HepG2 (cell line): Measurements from ENCODE around the gene CCND1. TPM values are rescaled to one million over a fixed set of nuclear protein-coding genes. Genes with fewer than 3 reads are reported as not detected.

ENCODE experiments used
- ATAC-seq: fragments of 200-7000 bp; cut with Tn5 transposase; 3 replicates; pipeline ENCODE4 v1.9.1; 2020; ENCODE audit warnings: mild to moderate bottlenecking, moderate library complexity
- BruUV-seq: library from RNA; stranded (reverse); fragments of 400-500 nt; replicated peaks from 2 replicates; lab custom pipeline; 2021; lab: Mats Ljungman, UMichigan
- CTCF ChIA-PET: fragments of 300-600 bp; formaldehyde crosslinking; extraction: SDS; loops from one replicate; lab custom pipeline; 2021; ENCODE audit warnings: low total read pairs, inconsistent platforms, low intra/inter-chr PET ratio; lab: Yijun Ruan, JAX
- POLR2A ChIA-PET: fragments of 350-600 bp; sonication (Branson Sonifier 250); formaldehyde crosslinking; loops from one replicate; lab custom pipeline; 2020; ENCODE audit warnings: antibody characterized with exemption, inconsistent platforms; lab: Yijun Ruan, JAX
- DNase-seq: peaks from one replicate; pipeline ENCODE4 v3.0.0-alpha.2; 2015; ENCODE audit warnings: low spot score
- FAIRE-seq: peaks from 3 replicates; lab custom pipeline; 2011; peaks lifted over from hg19 to GRCh38; lab: Jason Lieb, UNC
- H2AFZ ChIP-seq: one replicate; pipeline ENCODE4 v1.6.1; 2011; ENCODE audit warnings: low read length, inconsistent platforms
- H3K27ac ChIP-seq: fragments of 300-600 bp; 3 replicates; pipeline ENCODE4 v1.8.0; 2011; ENCODE audit warnings: mixed run types, mild to moderate bottlenecking, mixed read lengths, low read length, inconsistent platforms; ENCODE audit not compliant: insufficient read depth; ENCODE audit errors: extremely low read length
- H3K27me3 ChIP-seq, 2 experiments: fragments of 200-600 bp in 1 of 2; 2 replicates in 1 of 2; 3 replicates in 1 of 2; pipeline versions ENCODE4 v1.6.0 to v1.8.0; 2011; ENCODE audit warnings: low read length in 2 of 2, mild to moderate bottlenecking in 2 of 2, moderate library complexity in 2 of 2, inconsistent platforms in 1 of 2; ENCODE audit not compliant: insufficient read depth in 2 of 2, control insufficient read depth in 1 of 2
- H3K36me3 ChIP-seq, 2 experiments: fragments of 200-600 bp in 1 of 2; replicated peaks in 1 of 2; 2 replicates in 1 of 2; 3 replicates in 1 of 2; pipeline versions ENCODE4 v1.5.1 to v1.8.0; 2011; ENCODE audit warnings: low read length in 2 of 2, inconsistent platforms in 1 of 2; ENCODE audit not compliant: insufficient read depth in 2 of 2, control insufficient read depth in 1 of 2
- H3K4me1 ChIP-seq: 2 replicates; pipeline ENCODE4 v1.5.1; 2012; ENCODE audit warnings: low read length, inconsistent platforms; ENCODE audit not compliant: insufficient read depth
- H3K4me2 ChIP-seq: 2 replicates; pipeline ENCODE4 v1.6.0; 2011; ENCODE audit warnings: low read depth, low read length, inconsistent platforms
- H3K4me3 ChIP-seq, 3 experiments: fragments of 200-600 bp in 1 of 3; sonication (generic), shearing (Covaris generic) in 1 of 3; replicated peaks in 1 of 3; 2 replicates each; pipeline ENCODE4 v1.5.1; 2011 to 2016; ENCODE audit warnings: low read length in 3 of 3, inconsistent platforms in 2 of 3, low read depth in 2 of 3, mild to moderate bottlenecking in 2 of 3, control low read depth in 1 of 3, mixed read lengths in 1 of 3; ENCODE audit not compliant: insufficient read depth in 1 of 3
- H3K79me2 ChIP-seq: one replicate; pipeline ENCODE4 v1.6.1; 2011; ENCODE audit warnings: low read length, inconsistent platforms; ENCODE audit not compliant: insufficient read depth
- H3K9ac ChIP-seq: 2 replicates; pipeline ENCODE4 v1.6.0; 2011; ENCODE audit warnings: mild to moderate bottlenecking, low read depth, low read length, inconsistent platforms; ENCODE audit not compliant: insufficient read depth
- H3K9me3 ChIP-seq: 2 replicates; pipeline ENCODE4 v1.5.1; 2012; ENCODE audit warnings: mild to moderate bottlenecking, low read length
- H4K20me1 ChIP-seq: 2 replicates; pipeline ENCODE4 v1.6.0; 2011; ENCODE audit warnings: inconsistent platforms, mild to moderate bottlenecking, low read length, moderate library complexity; ENCODE audit not compliant: insufficient read depth
- HOXA7 ChIP-seq: sonication (generic); formaldehyde crosslinking; IDR thresholded peaks from 2 replicates; pipeline ENCODE4 v1.8.1; 2022; ENCODE audit warnings: mild to moderate bottlenecking, missing genetic modification reagents, moderate library complexity
- KDM1A ChIP-seq: IDR thresholded peaks from 2 replicates; pipeline ENCODE4 v1.6.1; 2016; ENCODE audit warnings: missing compliant biosample characterization
- KLF15 ChIP-seq: sonication (generic); formaldehyde crosslinking; IDR thresholded peaks from 2 replicates; pipeline ENCODE4 v1.8.1; 2023; ENCODE audit warnings: borderline replicate concordance, mild to moderate bottlenecking, inconsistent platforms, missing genetic modification reagents, mixed read lengths
- SPEN ChIP-seq: sonication (generic); formaldehyde crosslinking; IDR thresholded peaks from 2 replicates; pipeline ENCODE4 v1.5.1; 2020; ENCODE audit warnings: low read depth, mild to moderate bottlenecking, missing genetic modification reagents
- SRSF4 ChIP-seq: fragments of 200-400 bp; formaldehyde crosslinking; IDR thresholded peaks from one replicate; pipeline ENCODE4 v1.6.1; 2018; ENCODE audit warnings: mild to moderate bottlenecking, low read depth, low read length, moderate library complexity; ENCODE audit not compliant: poor library complexity, severe bottlenecking
- ZNF343 ChIP-seq: sonication (generic); formaldehyde crosslinking; IDR thresholded peaks from 2 replicates; pipeline ENCODE4 v1.4.0; 2020; ENCODE audit warnings: mild to moderate bottlenecking, missing genetic modification reagents
- ZNF563 ChIP-seq: sonication (generic); formaldehyde crosslinking; IDR thresholded peaks from 2 replicates; pipeline ENCODE4 v1.8.0; 2022; ENCODE audit warnings: mild to moderate bottlenecking, moderate library complexity, missing genetic modification reagents
- WGBS: methylation state at CpG from one replicate; pipeline ENCODE4 v1.1.6; 2017; ENCODE audit warnings: low lambda C conversion rate; 5-methylcytosine and 5-hydroxymethylcytosine counted together
- in situ Hi-C: cut with HindIII; loops from 2 replicates; pipeline ENCODE4 v1.10.0; 2017; ENCODE audit warnings: low pct_unique_long_range_greater_than_20kb; ENCODE audit not compliant: extremely low pct_ligation_motif_present
- intact Hi-C: fragments of 100-400 bp; cut with micrococcal nuclease; formaldehyde crosslinking; loops from one replicate; pipeline ENCODE4 v1.10.0; 2022; ENCODE audit not compliant: unreplicated experiment
- polyA plus RNA-seq, 8 experiments: library from polyadenylated mRNA; depleted of rRNA in 3 of 8; stranded (reverse) in 7 of 8; unstranded in 1 of 8; fragments of >200 nt; fragmentation: Illumina TruSeq in 4 of 8; extraction: Trizol in 4 of 8; gene quantifications; 2 replicates each; pipeline versions ENCODE4 v1.2.1 to v1.2.3, GENCODE V29; 2011 to 2016; ENCODE audit warnings: low read depth in 4 of 8, missing spikeins in 1 of 8, mixed read lengths in 1 of 8; ENCODE audit not compliant: insufficient read depth in 1 of 8
- total RNA-seq, 5 experiments: library from RNA; depleted of rRNA; stranded (reverse); fragments of >200 nt; fragmentation: Illumina TruSeq; extraction: Trizol; gene quantifications; 2 replicates each; pipeline ENCODE4 v1.2.3, GENCODE V29; 2016; ENCODE audit warnings: low read depth in 1 of 5
- TF ChIP-seq, protein P1 (sequence below): sonication (generic); formaldehyde crosslinking; IDR thresholded peaks from 2 replicates; pipeline ENCODE4 v1.5.1; 2020; ENCODE audit warnings: mild to moderate bottlenecking, missing genetic modification reagents, moderate library complexity
- TF ChIP-seq, protein P2 (sequence below): sonication (generic); formaldehyde crosslinking; IDR thresholded peaks from 2 replicates; pipeline ENCODE4 v1.5.0; 2020; ENCODE audit warnings: missing genetic modification reagents, mild to moderate bottlenecking, borderline replicate concordance
- TF ChIP-seq, protein P3 (sequence below): conservative IDR thresholded peaks from 2 replicates; pipeline ENCODE4 v1.6.1; 2018; ENCODE audit warnings: missing genetic modification reagents
- TF ChIP-seq, protein P4 (sequence below): sonication (generic); formaldehyde crosslinking; IDR thresholded peaks from 2 replicates; pipeline ENCODE4 v1.5.0; 2020; ENCODE audit warnings: missing genetic modification reagents
- TF ChIP-seq, protein P5 (sequence below): sonication (generic); formaldehyde crosslinking; IDR thresholded peaks from 2 replicates; pipeline ENCODE4 v1.4.0; 2020; ENCODE audit warnings: missing genetic modification reagents, borderline replicate concordance

The CCND1 gene
- total and polyA plus RNA-seq, 2 of the 13 experiments (the other 11 are each of a cell fraction or from before 2014, with no cell fraction given) = 107 to 136 TPM

DNA sequence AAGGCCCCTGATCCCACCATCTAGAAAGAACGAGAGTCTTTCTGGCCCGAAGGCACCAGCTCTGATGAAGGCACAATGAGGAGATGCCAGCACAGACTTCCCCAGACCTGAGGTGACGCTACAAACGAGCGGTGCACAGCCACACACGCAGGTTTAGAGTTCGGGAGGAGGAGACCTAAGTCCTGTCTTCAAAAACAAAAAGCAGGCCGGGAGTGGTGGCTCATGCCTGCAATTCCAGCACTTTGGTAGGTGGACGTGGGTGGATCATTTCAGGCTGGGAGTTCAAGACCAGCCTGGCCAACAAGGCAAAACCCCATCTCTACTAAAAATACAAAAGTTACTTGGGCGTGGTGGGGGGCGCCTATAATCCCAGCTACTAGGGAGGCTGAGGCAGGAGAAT, 24.7 kb downstream of the CCND1 start:
- POLR2A ChIA-PET = interaction anchor here (8.9 kb wide), 1 partner anchor 8 kb away, joined by 128 read pairs; no protein-coding TSS in a partner anchor

More for the DNA sequence above, 24.7 kb downstream of the CCND1 start:
- CTCF ChIA-PET = no interaction called here
- Histone ChIP-seq H3K4me2 (no peak overlapping the region), H3K27me3 (no peaks in the 10 kb centered on the region), H3K4me1 (peaks cover 58% of the 10 kb centered on the region), H3K9ac (no peak overlapping the region), H3K27ac (no peak overlapping the region), H3K36me3 (peaks cover 0 to 5% of the 10 kb centered on the region in 2 experiments; a peak in 1 of 5 replicates), H2AFZ (no peak overlapping the region), H3K9me3 (no peaks in the 10 kb centered on the region), H3K79me2 (no peaks in the 10 kb centered on the region), H3K4me3 (no peak overlapping the region), H4K20me1 (no peaks in the 10 kb centered on the region)
- FAIRE-seq = no peak
- in situ Hi-C loops (no loop called here), intact Hi-C loops (no loop called here)
- WGBS = 94% methylated on average over 11 of the region's 11 CpGs
- TF ChIP-seq, protein P1, sequence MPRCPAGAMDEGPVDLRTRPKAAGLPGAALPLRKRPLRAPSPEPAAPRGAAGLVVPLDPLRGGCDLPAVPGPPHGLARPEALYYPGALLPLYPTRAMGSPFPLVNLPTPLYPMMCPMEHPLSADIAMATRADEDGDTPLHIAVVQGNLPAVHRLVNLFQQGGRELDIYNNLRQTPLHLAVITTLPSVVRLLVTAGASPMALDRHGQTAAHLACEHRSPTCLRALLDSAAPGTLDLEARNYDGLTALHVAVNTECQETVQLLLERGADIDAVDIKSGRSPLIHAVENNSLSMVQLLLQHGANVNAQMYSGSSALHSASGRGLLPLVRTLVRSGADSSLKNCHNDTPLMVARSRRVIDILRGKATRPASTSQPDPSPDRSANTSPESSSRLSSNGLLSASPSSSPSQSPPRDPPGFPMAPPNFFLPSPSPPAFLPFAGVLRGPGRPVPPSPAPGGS (CRISPR knock-in tag) = no peak
- TF ChIP-seq, protein P2, sequence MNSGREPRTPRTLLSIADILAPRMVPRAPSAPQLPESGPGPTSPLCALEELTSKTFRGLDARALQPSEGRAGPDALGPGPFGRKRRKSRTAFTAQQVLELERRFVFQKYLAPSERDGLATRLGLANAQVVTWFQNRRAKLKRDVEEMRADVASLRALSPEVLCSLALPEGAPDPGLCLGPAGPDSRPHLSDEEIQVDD (CRISPR knock-in tag) = no peak
- TF ChIP-seq, protein P3, sequence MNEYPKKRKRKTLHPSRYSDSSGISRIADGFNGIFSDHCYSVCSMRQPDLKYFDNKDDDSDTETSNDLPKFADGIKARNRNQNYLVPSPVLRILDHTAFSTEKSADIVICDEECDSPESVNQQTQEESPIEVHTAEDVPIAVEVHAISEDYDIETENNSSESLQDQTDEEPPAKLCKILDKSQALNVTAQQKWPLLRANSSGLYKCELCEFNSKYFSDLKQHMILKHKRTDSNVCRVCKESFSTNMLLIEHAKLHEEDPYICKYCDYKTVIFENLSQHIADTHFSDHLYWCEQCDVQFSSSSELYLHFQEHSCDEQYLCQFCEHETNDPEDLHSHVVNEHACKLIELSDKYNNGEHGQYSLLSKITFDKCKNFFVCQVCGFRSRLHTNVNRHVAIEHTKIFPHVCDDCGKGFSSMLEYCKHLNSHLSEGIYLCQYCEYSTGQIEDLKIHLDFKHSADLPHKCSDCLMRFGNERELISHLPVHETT (CRISPR knock-in tag) = no peak
- TF ChIP-seq KLF15 (CRISPR knock-in tag) = no peak
- TF ChIP-seq HOXA7 = no peak
- TF ChIP-seq, protein P4, sequence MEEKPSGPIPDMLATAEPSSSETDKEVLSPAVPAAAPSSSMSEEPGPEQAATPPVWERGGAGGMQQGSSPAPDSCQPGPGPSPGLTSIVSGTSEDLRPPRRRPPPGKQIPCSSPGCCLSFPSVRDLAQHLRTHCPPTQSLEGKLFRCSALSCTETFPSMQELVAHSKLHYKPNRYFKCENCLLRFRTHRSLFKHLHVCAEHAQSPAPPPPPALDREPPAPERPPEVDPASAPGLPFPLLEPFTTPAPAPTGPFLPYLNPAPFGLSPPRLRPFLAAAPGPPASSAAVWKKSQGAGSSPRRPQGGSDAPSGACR (CRISPR knock-in tag) = no peak
- TF ChIP-seq SPEN = no peak
- no peak for TF ChIP-seq ZNF563 (CRISPR knock-in tag)
- TF ChIP-seq ZNF343 (CRISPR knock-in tag) = no peak
- TF ChIP-seq, protein P5, sequence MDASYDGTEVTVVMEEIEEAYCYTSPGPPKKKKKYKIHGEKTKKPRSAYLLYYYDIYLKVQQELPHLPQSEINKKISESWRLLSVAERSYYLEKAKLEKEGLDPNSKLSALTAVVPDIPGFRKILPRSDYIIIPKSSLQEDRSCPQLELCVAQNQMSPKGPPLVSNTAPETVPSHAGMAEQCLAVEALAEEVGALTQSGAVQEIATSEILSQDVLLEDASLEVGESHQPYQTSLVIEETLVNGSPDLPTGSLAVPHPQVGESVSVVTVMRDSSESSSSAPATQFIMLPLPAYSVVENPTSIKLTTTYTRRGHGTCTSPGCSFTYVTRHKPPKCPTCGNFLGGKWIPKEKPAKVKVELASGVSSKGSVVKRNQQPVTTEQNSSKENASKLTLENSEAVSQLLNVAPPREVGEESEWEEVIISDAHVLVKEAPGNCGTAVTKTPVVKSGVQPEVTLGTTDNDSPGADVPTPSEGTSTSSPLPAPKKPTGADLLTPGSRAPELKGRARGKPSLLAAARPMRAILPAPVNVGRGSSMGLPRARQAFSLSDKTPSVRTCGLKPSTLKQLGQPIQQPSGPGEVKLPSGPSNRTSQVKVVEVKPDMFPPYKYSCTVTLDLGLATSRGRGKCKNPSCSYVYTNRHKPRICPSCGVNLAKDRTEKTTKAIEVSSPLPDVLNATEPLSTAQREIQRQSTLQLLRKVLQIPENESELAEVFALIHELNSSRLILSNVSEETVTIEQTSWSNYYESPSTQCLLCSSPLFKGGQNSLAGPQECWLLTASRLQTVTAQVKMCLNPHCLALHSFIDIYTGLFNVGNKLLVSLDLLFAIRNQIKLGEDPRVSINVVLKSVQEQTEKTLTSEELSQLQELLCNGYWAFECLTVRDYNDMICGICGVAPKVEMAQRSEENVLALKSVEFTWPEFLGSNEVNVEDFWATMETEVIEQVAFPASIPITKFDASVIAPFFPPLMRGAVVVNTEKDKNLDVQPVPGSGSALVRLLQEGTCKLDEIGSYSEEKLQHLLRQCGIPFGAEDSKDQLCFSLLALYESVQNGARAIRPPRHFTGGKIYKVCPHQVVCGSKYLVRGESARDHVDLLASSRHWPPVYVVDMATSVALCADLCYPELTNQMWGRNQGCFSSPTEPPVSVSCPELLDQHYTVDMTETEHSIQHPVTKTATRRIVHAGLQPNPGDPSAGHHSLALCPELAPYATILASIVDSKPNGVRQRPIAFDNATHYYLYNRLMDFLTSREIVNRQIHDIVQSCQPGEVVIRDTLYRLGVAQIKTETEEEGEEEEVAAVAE (CRISPR knock-in tag) = no peak
- no peak for TF ChIP-seq KDM1A
- TF ChIP-seq SRSF4 = no peak
- no peak for DNase-seq
- no TSS peak for BruUV-seq
- no peak for ATAC-seq
